Measurements from ENCODE around the gene RPS19. TPM values are rescaled to one million over a fixed set of nuclear protein-coding genes. Genes with fewer than 3 reads are reported as not detected.

RPS19 gene
- total RNA-seq, 4 donors from 2014 or later = 595 to 1,336 (median 1,016) TPM

DNA sequence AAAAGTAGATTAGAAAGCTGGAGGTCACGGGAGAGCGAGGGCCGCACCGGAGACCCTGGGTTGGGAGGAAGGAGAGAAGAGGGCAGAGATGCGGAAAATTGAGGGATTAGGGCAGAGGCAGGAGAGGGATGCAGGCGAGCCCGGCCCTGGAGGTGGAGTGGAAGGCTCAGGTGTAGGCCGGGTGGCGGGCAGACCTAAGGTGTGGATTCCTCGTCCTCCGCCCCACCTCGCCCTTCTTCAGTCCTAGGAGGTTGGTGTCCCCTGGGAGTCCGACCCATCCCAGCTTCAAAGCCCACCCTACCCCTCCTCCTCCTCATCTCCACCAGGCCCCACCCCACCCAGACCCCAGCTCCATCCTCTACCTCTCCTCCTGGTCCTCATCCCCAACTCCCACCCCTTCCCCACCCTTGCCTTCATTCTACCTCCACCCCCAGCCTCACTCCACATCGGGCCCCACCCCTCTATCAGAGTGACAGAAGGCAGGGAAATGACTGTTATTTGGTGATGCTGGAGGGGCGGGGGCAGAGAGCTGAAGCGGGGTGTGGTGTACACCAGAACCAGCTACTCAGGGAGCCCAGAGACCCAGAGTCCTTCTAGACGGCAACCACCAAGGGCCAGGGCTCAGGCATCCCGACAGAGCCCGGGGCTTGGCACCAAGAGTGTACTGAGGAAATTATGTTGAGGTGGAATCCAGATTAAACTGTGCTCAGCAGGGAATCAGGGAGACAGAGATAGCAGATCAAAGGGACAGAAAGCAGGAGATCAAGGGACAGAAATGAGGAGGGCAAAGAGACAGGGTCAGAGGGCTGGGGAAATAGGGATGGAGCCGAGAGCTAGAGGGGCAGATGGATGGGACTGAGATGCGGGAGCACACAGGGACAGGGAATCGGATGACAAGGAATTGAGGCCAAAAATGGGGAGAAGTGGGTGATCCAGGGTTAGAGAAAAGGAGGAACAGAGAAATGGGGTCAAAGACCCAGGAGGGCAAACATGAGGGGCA, 61.8 kb downstream of the RPS19 start:
- Histone ChIP-seq H3K9me3 (no peaks in the 10 kb centered on the region), H3K36me3 (no peaks in the 10 kb centered on the region), H3K4me3 (no peak overlapping the region), H3K4me1 (no peaks in the 10 kb centered on the region), H3K27me3 (peaks cover 70% of the 10 kb centered on the region), H3K27ac (no peak overlapping the region)
- WGBS, 2 donors (ENCODE audit: low coverage in 1 of 2) = 23 to 30% methylated on average over 11 to 22 of the region's 22 CpGs
- DNase-seq = no peak
- in situ Hi-C loops (cut with MboI; ENCODE audit: low pct_ligation_motif_present in 1 of 4, low pct_unique_long_range_greater_than_20kb in 1 of 4, low sequenced_read_pairs in 3 of 4) (no loop called here), intact Hi-C loops (cut with DNase I; ENCODE audit: low total_unique reads) (no loop called here)
- no peak for TF ChIP-seq POLR2AphosphoS5 (IDR thresholded peaks at IDR 0.05)

Small RNAs within 50 kb of the gene (small RNA-seq; reads per million reads assigned to genes)
- 0 reads per million in 4 donors for gene MIR6797

Other genes starting within 250 kb of the RPS19 start
- 1 to 10 TPM in 1 of 4 donors, under 1 TPM in 1, not detected in 2; 0.48 to 1.5 TPM for gene CEACAM4, start 233.2 kb upstream of the RPS19 start, total RNA-seq
- 1,000 to 10,000 TPM in 3 of 4 donors, 10 to 100 TPM in 1; 26.3 to 2,498 (median 1,946) TPM for gene CEACAM7, start 172.0 kb upstream of the RPS19 start, total RNA-seq
- 1,000 to 10,000 TPM in 3 of 4 donors, 10 to 100 TPM in 1; 95.5 to 1,964 (median 1,677) TPM for gene CEACAM5, start 151.6 kb upstream of the RPS19 start, total RNA-seq
- gene CEACAM6, start 104.7 kb upstream of the RPS19 start, total RNA-seq = 100 to 1,000 TPM in 2 of 4 donors, 10 to 100 TPM in 2; 33.8 to 209 (median 104) TPM
- gene CEACAM3, start 63.7 kb upstream of the RPS19 start, total RNA-seq = 1 to 10 TPM in 2 of 4 donors, under 1 TPM in 1, not detected in 1; 0.82 to 2.2 (median 1.6) TPM
- not detected for gene LYPD4, start 15.6 kb upstream of the RPS19 start, total RNA-seq
- gene DMRTC2, start 15.2 kb upstream of the RPS19 start, total RNA-seq = not detected
- gene CD79A, start 17.0 kb downstream of the RPS19 start, total RNA-seq = 10 to 100 TPM in 1 of 4 donors, 1 to 10 TPM in 2, not detected in 1; 2.3 to 33.0 (median 8.2) TPM
- gene ARHGEF1, start 22.9 kb downstream of the RPS19 start, total RNA-seq = 100 to 1,000 TPM in 2 of 4 donors, 10 to 100 TPM in 2; 64.3 to 215 (median 113) TPM
- 1 to 10 TPM in 2 of 4 donors, under 1 TPM in 2; 0.27 to 1.9 (median 0.95) TPM for gene ERFL, start 68.2 kb downstream of the RPS19 start, total RNA-seq
- gene RABAC1, start 99.1 kb downstream of the RPS19 start, total RNA-seq = 100 to 1,000 TPM in 3 of 4 donors, 10 to 100 TPM in 1; 75.6 to 235 (median 165) TPM
- 1 to 10 TPM in 2 of 4 donors, under 1 TPM in 1, not detected in 1; 0.20 to 1.1 (median 1.1) TPM for gene ATP1A3, start 134.0 kb downstream of the RPS19 start, total RNA-seq
- gene GRIK5, start 210.0 kb downstream of the RPS19 start, total RNA-seq = 10 to 100 TPM in 1 of 4 donors, 1 to 10 TPM in 3; 1.6 to 13.1 (median 3.6) TPM
- gene ZNF574, start 215.9 kb downstream of the RPS19 start, total RNA-seq = 10 to 100 TPM in 3 of 4 donors, 1 to 10 TPM in 1; 8.0 to 18.7 (median 16.5) TPM